GM18505 (cell line): ENCODE measurements around the gene SMDT1.

ENCODE experiments used
- ATAC-seq: cut with Tn5 transposase; IDR thresholded peaks from one replicate; pipeline ENCODE4 v1.9.1; 2021; ENCODE audit not compliant: unreplicated experiment
- POLR2A ChIP-seq: IDR thresholded peaks from 4 replicates; pipeline ENCODE4 v1.6.1; 2011; ENCODE audit warnings: borderline replicate concordance; ENCODE audit not compliant: insufficient read depth, insufficient read length; ENCODE audit errors: extremely low read depth

The SMDT1 gene

DNA sequence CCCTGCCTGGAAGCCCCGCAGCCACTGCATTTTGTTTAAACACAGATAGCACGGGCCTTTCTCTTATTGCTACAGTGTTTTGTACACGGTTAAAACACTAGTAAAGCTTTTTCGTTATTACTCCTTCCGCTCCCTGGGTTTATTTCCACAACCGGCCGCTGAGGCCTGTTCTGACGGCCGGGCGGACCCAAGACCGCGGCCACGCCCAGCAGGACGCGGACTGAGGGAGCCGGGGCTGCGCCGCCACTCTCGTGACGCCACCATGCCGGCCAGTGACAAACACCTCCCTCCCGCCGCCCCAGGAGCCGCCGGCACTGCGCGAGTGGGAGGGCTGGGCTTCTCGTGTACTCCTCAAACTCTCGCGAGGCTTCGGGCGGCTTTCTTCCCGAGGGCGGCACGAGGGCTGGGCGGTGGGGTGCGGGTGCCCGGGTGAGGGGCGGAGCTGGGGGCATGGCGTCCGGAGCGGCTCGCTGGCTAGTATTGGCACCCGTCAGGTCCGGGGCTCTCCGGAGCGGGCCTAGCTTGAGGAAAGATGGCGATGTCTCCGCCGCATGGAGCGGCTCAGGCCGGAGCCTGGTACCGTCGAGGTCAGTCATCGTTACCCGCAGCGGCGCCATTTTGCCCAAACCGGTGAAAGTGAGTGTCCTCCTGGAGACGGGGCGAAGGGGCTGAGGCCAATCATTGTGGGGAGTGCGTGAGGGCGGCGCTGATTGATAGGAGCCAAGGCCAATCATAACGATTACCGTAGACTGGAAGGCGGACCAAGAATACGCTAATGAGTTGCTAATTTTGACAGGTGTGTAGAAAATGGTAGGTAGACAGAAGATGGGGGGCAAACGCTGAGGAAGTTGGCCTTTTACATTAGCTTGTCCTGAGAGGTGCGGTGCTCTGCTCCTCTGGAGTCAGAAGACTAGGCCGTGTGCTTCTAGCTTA is at the start of gene SMDT1:
Gene SMDT1, plus strand, starts transcription at position 382 of the 933 bp plus-strand sequence. Its CDS starts 69 bp downstream, at position 451.
- peak; percentile 70 for TF ChIP-seq POLR2A
- ATAC-seq, result peak; percentile 75

- ATAC-seq, result no peak
- no peak for TF ChIP-seq POLR2A
Observed at GRCh38 chr22:42033263-42034181, 46.0 kb upstream of the SMDT1 start.

- no peak for TF ChIP-seq POLR2A
- no peak for ATAC-seq
Observed at GRCh38 chr22:42035256-42035655, 44.2 kb upstream of the SMDT1 start.

DNA sequence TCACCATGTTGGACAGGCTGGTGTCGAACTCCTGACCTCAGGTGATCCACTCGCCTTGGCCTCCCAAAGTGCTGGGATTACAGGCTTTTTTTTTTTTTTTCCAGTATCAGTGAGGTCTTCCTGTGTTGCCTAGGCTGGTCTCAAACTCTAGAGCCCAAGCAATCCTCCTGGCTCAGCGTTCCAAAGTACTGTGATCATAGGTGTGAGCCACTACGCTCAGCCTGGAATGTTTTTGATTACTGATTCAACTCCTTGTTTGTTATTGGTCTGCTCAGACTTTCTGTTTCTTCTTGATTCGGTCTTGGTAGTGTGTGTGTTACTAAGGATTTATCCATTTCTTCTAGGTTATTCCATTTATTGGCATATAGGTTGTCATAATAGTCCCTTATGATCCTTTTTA is 40.2 kb upstream of the SMDT1 start:
- no peak for ATAC-seq
- no peak for TF ChIP-seq POLR2A

DNA sequence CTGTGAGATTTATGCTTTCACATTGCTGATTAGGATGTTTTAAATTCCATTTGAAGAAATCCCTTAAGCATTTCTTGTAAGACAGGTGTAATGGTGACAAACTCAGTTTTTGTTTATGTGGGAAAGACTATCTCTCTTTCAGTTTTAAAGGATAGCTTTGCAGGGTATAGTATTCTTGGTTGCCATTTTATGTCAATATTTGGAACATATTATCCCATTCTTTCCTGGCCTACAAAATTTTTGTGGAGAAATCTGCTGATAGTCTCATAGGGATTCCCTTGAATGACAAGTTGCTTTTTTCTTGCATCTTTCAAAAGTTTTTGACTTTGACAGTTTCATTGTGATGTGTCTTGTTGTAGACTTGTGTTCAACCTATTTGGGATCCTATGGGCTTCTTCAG is 37.7 kb upstream of the SMDT1 start:
- TF ChIP-seq POLR2A, result no peak
- ATAC-seq, result no peak

DNA sequence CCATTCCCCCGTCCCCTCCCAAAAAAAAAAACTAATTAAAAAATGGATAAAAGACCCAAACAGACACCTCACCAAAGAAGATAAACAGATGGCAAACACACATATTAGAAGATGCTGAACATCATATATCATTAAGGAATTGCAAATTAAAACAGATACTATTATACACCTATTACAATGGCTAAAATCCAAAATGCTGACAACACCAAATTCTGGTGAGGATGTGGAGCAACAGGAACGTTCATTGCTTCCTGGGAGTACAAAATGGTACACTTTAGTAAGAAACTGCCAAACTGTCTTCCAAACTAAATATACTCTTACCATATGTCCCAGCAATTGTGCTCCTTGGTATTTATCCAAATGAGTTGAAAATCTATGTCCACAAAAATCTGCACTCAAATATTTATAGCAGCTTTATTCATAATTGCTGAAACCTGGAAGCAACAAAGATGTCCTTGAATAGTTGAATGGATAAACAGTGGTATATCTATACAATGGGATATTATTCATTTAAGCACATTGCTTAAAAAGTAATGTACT is 28.8 kb upstream of the SMDT1 start:
- no peak for ATAC-seq
- no peak for TF ChIP-seq POLR2A

DNA sequence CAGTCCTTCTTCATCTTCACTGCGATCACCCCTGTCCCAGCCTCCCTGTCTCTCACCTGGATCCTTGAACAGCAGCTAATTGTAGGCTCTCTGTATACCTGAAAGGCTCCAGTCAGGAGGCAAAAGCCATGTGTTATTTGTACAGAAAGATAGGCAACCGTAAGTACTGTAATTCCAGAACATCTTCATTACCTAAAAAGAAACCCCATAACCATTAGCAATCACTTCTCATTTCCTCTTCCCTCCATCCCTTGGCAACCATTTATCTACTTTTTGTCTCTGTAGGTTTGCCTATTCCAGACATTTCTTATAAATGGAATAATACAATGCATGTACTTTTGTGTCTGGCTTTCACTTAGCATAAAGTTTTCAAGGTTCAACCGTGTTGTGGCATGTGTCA is 26.7 kb upstream of the SMDT1 start:
- ATAC-seq, result no peak
- TF ChIP-seq POLR2A, result no peak

GRCh38 chr22:42056757-42057511 is 22.6 kb upstream of the SMDT1 start:
- ATAC-seq, result no peak
- no peak for TF ChIP-seq POLR2A

GRCh38 chr22:42060489-42060888 is 19.0 kb upstream of the SMDT1 start:
- no peak for ATAC-seq
- no peak for TF ChIP-seq POLR2A

GRCh38 chr22:42061041-42061440 is 18.5 kb upstream of the SMDT1 start:
- no peak for ATAC-seq
- no peak for TF ChIP-seq POLR2A

GRCh38 chr22:42062506-42063170 is 16.9 kb upstream of the SMDT1 start:
- ATAC-seq, result no peak
- TF ChIP-seq POLR2A, result no peak

- no peak for TF ChIP-seq POLR2A
- no peak for ATAC-seq
Observed at GRCh38 chr22:42064629-42065028, 14.9 kb upstream of the SMDT1 start.
